GM23338 (cell line): ENCODE data around the gene ACSM4. TPM values are rescaled to one million over a fixed set of nuclear protein-coding genes. Genes with fewer than 3 reads are reported as not detected.
A peak's percentile ranks its signal among the peaks of the same experiment; 100 is the strongest.

Source experiments
- ATAC-seq: fragments of 200-7000 bp; cut with Tn5 transposase; 3 replicates; pipeline ENCODE4 v1.9.1; 2020
- DNase-seq: peaks from one replicate; pipeline ENCODE4 v3.0.0-alpha.2; 2015; ENCODE audit warnings: low spot score
- H2AFZ ChIP-seq: fragments of 200-600 bp; sonication (generic); 2 replicates; pipeline ENCODE4 v1.8.0; 2016; ENCODE audit warnings: antibody characterized with exemption, mild to moderate bottlenecking, moderate library complexity
- H3F3A ChIP-seq: fragments of 200-600 bp; sonication (generic); replicated peaks from 2 replicates; pipeline ENCODE4 v1.8.0; 2017; ENCODE audit warnings: antibody characterized with exemption, mixed run types, low read depth
- H3K27ac ChIP-seq: fragments of 200-600 bp; sonication (generic); 2 replicates; pipeline ENCODE4 v1.6.1; 2016; ENCODE audit warnings: low read depth
- H3K27me3 ChIP-seq: fragments of 200-600 bp; sonication (generic); 2 replicates; pipeline ENCODE4 v1.8.0; 2016; ENCODE audit warnings: mild to moderate bottlenecking, mixed run types, moderate library complexity; ENCODE audit not compliant: insufficient read depth
- H3K36me3 ChIP-seq: fragments of 200-600 bp; sonication (generic); 2 replicates; pipeline ENCODE4 v1.8.0; 2016; ENCODE audit warnings: mild to moderate bottlenecking; ENCODE audit not compliant: insufficient read depth
- H3K4me1 ChIP-seq: fragments of 200-600 bp; sonication (generic); 2 replicates; pipeline ENCODE4 v1.8.0; 2016; ENCODE audit warnings: mild to moderate bottlenecking, moderate library complexity; ENCODE audit not compliant: insufficient read depth
- H3K4me2 ChIP-seq: fragments of 200-600 bp; sonication (generic); 2 replicates; pipeline ENCODE4 v1.7.1; 2017; ENCODE audit warnings: mixed run types
- H3K4me3 ChIP-seq: fragments of 200-600 bp; sonication (generic); 2 replicates; pipeline ENCODE4 v1.6.1; 2016; ENCODE audit warnings: mixed run types
- H3K79me2 ChIP-seq: fragments of 200-600 bp; sonication (generic); replicated peaks from 2 replicates; pipeline ENCODE4 v1.8.0; 2017; ENCODE audit warnings: mild to moderate bottlenecking; ENCODE audit not compliant: insufficient read depth
- H3K9me2 ChIP-seq: fragments of 200-600 bp; sonication (generic); 2 replicates; pipeline ENCODE4 v1.8.0; 2017; ENCODE audit not compliant: insufficient read depth
- H4K20me1 ChIP-seq: fragments of 200-600 bp; sonication (generic); replicated peaks from 2 replicates; pipeline ENCODE4 v1.8.0; 2017; ENCODE audit warnings: mild to moderate bottlenecking; ENCODE audit not compliant: insufficient read depth
- H3K27ac Mint-ChIP-seq: 2 replicates; pipeline ENCODE4 v1.8.0; 2020; ENCODE audit warnings: inconsistent platforms, mild to moderate bottlenecking, moderate library complexity, mixed read lengths
- H3K27me3 Mint-ChIP-seq: 3 replicates; pipeline ENCODE4 v1.8.0; 2022; ENCODE audit warnings: low read depth, mild to moderate bottlenecking, moderate library complexity, mixed read lengths, inconsistent platforms; ENCODE audit not compliant: insufficient read depth, poor library complexity
- H3K36me3 Mint-ChIP-seq: 3 replicates; pipeline ENCODE4 v1.8.0; 2021; ENCODE audit warnings: low read depth, mild to moderate bottlenecking, inconsistent platforms, moderate library complexity, mixed read lengths
- H3K4me1 Mint-ChIP-seq: 3 replicates; pipeline ENCODE4 v1.8.0; 2020; ENCODE audit warnings: mild to moderate bottlenecking, inconsistent platforms, mixed read lengths
- H3K4me3 Mint-ChIP-seq: 3 replicates; pipeline ENCODE4 v1.8.0; 2021; ENCODE audit warnings: moderate library complexity, mild to moderate bottlenecking, inconsistent platforms, mixed read lengths
- H3K9me3 Mint-ChIP-seq: 3 replicates; pipeline ENCODE4 v1.8.0; 2020; ENCODE audit warnings: moderate library complexity, mild to moderate bottlenecking, inconsistent platforms, mixed read lengths
- CREB1 ChIP-seq: fragments of 250-450 bp; sonication (Bioruptor Pico); IDR thresholded peaks from 2 replicates; pipeline ENCODE4 v1.5.0; 2020; ENCODE audit warnings: low read depth, mild to moderate bottlenecking, moderate library complexity
- EZH2 ChIP-seq: fragments of 200-600 bp; sonication (generic); IDR thresholded peaks from one replicate; pipeline ENCODE4 v1.8.0; 2017; ENCODE audit warnings: antibody characterized with exemption, mild to moderate bottlenecking, low read depth; ENCODE audit not compliant: unreplicated experiment
- EZH2phosphoT487 ChIP-seq: fragments of 200-600 bp; sonication (generic); IDR thresholded peaks from one replicate; pipeline ENCODE4 v1.8.1; 2018; ENCODE audit warnings: antibody characterized with exemption; ENCODE audit not compliant: unreplicated experiment
- JUNB ChIP-seq: IDR thresholded peaks from one replicate; pipeline ENCODE4 v1.6.1; 2016; ENCODE audit warnings: antibody characterized with exemption; ENCODE audit not compliant: unreplicated experiment
- NANOG ChIP-seq: IDR thresholded peaks from 2 replicates; pipeline ENCODE4 v1.6.1; 2016; ENCODE audit warnings: antibody characterized with exemption, borderline replicate concordance
- POLR2AphosphoS5 ChIP-seq: IDR thresholded peaks from 2 replicates; pipeline ENCODE4 v1.6.1; 2016; ENCODE audit warnings: antibody characterized with exemption, low read depth
- STAT1 ChIP-seq: IDR thresholded peaks from one replicate; pipeline ENCODE4 v1.6.1; 2016; ENCODE audit warnings: antibody characterized with exemption; ENCODE audit not compliant: unreplicated experiment
- ZNF114 ChIP-seq: fragments of 250-450 bp; sonication (Bioruptor Pico); IDR thresholded peaks from 2 replicates; pipeline ENCODE4 v1.5.0; 2020; ENCODE audit warnings: mild to moderate bottlenecking, moderate library complexity
- ZNF331 ChIP-seq: fragments of 250-450 bp; sonication (Bioruptor Pico); IDR thresholded peaks from 2 replicates; pipeline ENCODE4 v1.5.0; 2020; ENCODE audit warnings: low read depth, mild to moderate bottlenecking, moderate library complexity
- long read RNA-seq: library from polyadenylated mRNA; unstranded; transcript quantifications from one replicate; pipeline ENCODE4 v2.0.0, GENCODE V29; 2020; ENCODE audit not compliant: unreplicated experiment
- polyA plus RNA-seq: library from polyadenylated mRNA; unstranded; fragments of >200 nt; fragmentation: Nextera tagmentation; extraction: Ambion mirVana; gene quantifications from 2 replicates; pipeline ENCODE4 v1.2.1, GENCODE V29; 2016
- total RNA-seq: library from RNA; depleted of rRNA; stranded (reverse); fragments of >200 nt; shearing (Covaris generic); gene quantifications from 2 replicates; pipeline ENCODE4 v1.2.3, GENCODE V29; 2014; rRNA removed
- TF ChIP-seq, protein P1 (sequence below): IDR thresholded peaks from one replicate; pipeline ENCODE4 v1.6.1; 2018; ENCODE audit warnings: antibody characterized with exemption; ENCODE audit not compliant: unreplicated experiment
- TF ChIP-seq, protein P2 (sequence below), 2 experiments: fragments of 200-600 bp in 1 of 2; sonication (generic) in 1 of 2; conservative IDR thresholded peaks; 2 replicates each; pipeline versions ENCODE4 v1.5.1 to v1.6.1; 2016 to 2017; ENCODE audit warnings: antibody characterized with exemption in 2 of 2, low read depth in 2 of 2, mild to moderate bottlenecking in 2 of 2, moderate library complexity in 1 of 2
- TF ChIP-seq, protein P3 (sequence below): IDR thresholded peaks from 2 replicates; pipeline ENCODE4 v1.6.1; 2016; ENCODE audit warnings: antibody characterized with exemption
- TF ChIP-seq, protein P4 (sequence below): fragments of 250-450 bp; sonication (Bioruptor Pico); IDR thresholded peaks from 2 replicates; pipeline ENCODE4 v1.5.0; 2020; ENCODE audit warnings: mild to moderate bottlenecking, moderate library complexity

Gene ACSM4, protein sequence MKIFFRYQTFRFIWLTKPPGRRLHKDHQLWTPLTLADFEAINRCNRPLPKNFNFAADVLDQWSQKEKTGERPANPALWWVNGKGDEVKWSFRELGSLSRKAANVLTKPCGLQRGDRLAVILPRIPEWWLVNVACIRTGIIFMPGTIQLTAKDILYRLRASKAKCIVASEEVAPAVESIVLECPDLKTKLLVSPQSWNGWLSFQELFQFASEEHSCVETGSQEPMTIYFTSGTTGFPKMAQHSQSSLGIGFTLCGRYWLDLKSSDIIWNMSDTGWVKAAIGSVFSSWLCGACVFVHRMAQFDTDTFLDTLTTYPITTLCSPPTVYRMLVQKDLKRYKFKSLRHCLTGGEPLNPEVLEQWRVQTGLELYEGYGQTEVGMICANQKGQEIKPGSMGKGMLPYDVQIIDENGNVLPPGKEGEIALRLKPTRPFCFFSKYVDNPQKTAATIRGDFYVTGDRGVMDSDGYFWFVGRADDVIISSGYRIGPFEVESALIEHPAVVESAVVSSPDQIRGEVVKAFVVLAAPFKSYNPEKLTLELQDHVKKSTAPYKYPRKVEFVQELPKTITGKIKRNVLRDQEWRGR
- not detected in 2 replicates for total RNA-seq
- polyA plus RNA-seq, result not detected in 2 replicates
- long read RNA-seq, result 0 reads

DNA sequence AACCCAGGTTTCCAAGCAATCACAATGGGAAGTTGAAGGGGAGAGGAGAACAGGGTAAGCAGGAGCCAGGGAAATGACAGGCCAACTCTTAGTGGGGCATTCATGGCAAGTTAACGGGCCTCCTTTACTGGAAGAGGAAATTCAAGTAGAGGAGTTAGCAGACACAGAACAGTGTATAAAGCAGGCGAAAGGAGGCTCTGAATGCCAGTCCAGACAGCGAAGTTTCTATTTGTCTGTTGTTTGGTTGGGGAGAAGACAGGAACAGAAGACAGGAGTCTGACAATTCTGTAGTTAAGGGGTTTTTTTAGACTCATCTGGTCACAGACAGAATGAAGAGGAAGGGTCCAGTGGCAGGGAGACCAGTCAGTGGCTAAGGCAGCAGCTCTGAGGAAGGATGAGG, at the start of gene ACSM4:
Gene ACSM4 (plus strand): TSS at position 301 of the 400 bp plus-strand sequence. CDS start 260 bp downstream, outside the sequence.
- Histone ChIP-seq H3K27me3 (no peaks in the 10 kb centered on the region), H2AFZ (peak within 1 kb of the TSS; percentile 65), H3F3A (no peaks in the 10 kb centered on the region), H3K27ac (no peak within 1 kb of the TSS), H3K36me3 (no peaks in the 10 kb centered on the region), H3K4me3 (no peak within 1 kb of the TSS), H3K4me1 (0 out of 2 replicates have a peak, but pooled peaks cover 7% of the 10 kb centered on the region), H3K4me2 (no peak within 1 kb of the TSS), H4K20me1 (no peaks in the 10 kb centered on the region), H3K79me2 (no peaks in the 10 kb centered on the region), H3K9me2 (0 out of 2 replicates have a peak, but pooled peaks cover 4% of the 10 kb centered on the region)
- Mint-ChIP-seq H3K4me3 (no peak within 1 kb of the TSS), H3K36me3 (no peaks in the 10 kb centered on the region), H3K27ac (no peak within 1 kb of the TSS), H3K9me3 (no peaks in the 10 kb centered on the region), H3K27me3 (no peaks in the 10 kb centered on the region), H3K4me1 (peaks cover 7% of the 10 kb centered on the region; the same call in 1 of the 3 replicates)
- ATAC-seq, result no peak
- TF ChIP-seq EZH2phosphoT487, result no peak
- TF ChIP-seq, protein P1, sequence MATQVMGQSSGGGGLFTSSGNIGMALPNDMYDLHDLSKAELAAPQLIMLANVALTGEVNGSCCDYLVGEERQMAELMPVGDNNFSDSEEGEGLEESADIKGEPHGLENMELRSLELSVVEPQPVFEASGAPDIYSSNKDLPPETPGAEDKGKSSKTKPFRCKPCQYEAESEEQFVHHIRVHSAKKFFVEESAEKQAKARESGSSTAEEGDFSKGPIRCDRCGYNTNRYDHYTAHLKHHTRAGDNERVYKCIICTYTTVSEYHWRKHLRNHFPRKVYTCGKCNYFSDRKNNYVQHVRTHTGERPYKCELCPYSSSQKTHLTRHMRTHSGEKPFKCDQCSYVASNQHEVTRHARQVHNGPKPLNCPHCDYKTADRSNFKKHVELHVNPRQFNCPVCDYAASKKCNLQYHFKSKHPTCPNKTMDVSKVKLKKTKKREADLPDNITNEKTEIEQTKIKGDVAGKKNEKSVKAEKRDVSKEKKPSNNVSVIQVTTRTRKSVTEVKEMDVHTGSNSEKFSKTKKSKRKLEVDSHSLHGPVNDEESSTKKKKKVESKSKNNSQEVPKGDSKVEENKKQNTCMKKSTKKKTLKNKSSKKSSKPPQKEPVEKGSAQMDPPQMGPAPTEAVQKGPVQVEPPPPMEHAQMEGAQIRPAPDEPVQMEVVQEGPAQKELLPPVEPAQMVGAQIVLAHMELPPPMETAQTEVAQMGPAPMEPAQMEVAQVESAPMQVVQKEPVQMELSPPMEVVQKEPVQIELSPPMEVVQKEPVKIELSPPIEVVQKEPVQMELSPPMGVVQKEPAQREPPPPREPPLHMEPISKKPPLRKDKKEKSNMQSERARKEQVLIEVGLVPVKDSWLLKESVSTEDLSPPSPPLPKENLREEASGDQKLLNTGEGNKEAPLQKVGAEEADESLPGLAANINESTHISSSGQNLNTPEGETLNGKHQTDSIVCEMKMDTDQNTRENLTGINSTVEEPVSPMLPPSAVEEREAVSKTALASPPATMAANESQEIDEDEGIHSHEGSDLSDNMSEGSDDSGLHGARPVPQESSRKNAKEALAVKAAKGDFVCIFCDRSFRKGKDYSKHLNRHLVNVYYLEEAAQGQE, result no peak
- TF ChIP-seq ZNF114 (CRISPR knock-in tag), result no peak
- TF ChIP-seq NANOG, result no peak
- no peak for TF ChIP-seq JUNB
- TF ChIP-seq POLR2AphosphoS5, result no peak
- TF ChIP-seq STAT1, result no peak
- TF ChIP-seq, protein P2, sequence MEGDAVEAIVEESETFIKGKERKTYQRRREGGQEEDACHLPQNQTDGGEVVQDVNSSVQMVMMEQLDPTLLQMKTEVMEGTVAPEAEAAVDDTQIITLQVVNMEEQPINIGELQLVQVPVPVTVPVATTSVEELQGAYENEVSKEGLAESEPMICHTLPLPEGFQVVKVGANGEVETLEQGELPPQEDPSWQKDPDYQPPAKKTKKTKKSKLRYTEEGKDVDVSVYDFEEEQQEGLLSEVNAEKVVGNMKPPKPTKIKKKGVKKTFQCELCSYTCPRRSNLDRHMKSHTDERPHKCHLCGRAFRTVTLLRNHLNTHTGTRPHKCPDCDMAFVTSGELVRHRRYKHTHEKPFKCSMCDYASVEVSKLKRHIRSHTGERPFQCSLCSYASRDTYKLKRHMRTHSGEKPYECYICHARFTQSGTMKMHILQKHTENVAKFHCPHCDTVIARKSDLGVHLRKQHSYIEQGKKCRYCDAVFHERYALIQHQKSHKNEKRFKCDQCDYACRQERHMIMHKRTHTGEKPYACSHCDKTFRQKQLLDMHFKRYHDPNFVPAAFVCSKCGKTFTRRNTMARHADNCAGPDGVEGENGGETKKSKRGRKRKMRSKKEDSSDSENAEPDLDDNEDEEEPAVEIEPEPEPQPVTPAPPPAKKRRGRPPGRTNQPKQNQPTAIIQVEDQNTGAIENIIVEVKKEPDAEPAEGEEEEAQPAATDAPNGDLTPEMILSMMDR (conservative IDR thresholded peaks at IDR 0.05; ENCODE audit: low read depth in 2 of 2), result no peak
- TF ChIP-seq EZH2, result no peak
- TF ChIP-seq ZNF331 (CRISPR knock-in tag), result no peak
- TF ChIP-seq CREB1 (CRISPR knock-in tag), result no peak
- TF ChIP-seq, protein P3, sequence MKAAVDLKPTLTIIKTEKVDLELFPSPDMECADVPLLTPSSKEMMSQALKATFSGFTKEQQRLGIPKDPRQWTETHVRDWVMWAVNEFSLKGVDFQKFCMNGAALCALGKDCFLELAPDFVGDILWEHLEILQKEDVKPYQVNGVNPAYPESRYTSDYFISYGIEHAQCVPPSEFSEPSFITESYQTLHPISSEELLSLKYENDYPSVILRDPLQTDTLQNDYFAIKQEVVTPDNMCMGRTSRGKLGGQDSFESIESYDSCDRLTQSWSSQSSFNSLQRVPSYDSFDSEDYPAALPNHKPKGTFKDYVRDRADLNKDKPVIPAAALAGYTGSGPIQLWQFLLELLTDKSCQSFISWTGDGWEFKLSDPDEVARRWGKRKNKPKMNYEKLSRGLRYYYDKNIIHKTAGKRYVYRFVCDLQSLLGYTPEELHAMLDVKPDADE, result no peak
- TF ChIP-seq, protein P4, sequence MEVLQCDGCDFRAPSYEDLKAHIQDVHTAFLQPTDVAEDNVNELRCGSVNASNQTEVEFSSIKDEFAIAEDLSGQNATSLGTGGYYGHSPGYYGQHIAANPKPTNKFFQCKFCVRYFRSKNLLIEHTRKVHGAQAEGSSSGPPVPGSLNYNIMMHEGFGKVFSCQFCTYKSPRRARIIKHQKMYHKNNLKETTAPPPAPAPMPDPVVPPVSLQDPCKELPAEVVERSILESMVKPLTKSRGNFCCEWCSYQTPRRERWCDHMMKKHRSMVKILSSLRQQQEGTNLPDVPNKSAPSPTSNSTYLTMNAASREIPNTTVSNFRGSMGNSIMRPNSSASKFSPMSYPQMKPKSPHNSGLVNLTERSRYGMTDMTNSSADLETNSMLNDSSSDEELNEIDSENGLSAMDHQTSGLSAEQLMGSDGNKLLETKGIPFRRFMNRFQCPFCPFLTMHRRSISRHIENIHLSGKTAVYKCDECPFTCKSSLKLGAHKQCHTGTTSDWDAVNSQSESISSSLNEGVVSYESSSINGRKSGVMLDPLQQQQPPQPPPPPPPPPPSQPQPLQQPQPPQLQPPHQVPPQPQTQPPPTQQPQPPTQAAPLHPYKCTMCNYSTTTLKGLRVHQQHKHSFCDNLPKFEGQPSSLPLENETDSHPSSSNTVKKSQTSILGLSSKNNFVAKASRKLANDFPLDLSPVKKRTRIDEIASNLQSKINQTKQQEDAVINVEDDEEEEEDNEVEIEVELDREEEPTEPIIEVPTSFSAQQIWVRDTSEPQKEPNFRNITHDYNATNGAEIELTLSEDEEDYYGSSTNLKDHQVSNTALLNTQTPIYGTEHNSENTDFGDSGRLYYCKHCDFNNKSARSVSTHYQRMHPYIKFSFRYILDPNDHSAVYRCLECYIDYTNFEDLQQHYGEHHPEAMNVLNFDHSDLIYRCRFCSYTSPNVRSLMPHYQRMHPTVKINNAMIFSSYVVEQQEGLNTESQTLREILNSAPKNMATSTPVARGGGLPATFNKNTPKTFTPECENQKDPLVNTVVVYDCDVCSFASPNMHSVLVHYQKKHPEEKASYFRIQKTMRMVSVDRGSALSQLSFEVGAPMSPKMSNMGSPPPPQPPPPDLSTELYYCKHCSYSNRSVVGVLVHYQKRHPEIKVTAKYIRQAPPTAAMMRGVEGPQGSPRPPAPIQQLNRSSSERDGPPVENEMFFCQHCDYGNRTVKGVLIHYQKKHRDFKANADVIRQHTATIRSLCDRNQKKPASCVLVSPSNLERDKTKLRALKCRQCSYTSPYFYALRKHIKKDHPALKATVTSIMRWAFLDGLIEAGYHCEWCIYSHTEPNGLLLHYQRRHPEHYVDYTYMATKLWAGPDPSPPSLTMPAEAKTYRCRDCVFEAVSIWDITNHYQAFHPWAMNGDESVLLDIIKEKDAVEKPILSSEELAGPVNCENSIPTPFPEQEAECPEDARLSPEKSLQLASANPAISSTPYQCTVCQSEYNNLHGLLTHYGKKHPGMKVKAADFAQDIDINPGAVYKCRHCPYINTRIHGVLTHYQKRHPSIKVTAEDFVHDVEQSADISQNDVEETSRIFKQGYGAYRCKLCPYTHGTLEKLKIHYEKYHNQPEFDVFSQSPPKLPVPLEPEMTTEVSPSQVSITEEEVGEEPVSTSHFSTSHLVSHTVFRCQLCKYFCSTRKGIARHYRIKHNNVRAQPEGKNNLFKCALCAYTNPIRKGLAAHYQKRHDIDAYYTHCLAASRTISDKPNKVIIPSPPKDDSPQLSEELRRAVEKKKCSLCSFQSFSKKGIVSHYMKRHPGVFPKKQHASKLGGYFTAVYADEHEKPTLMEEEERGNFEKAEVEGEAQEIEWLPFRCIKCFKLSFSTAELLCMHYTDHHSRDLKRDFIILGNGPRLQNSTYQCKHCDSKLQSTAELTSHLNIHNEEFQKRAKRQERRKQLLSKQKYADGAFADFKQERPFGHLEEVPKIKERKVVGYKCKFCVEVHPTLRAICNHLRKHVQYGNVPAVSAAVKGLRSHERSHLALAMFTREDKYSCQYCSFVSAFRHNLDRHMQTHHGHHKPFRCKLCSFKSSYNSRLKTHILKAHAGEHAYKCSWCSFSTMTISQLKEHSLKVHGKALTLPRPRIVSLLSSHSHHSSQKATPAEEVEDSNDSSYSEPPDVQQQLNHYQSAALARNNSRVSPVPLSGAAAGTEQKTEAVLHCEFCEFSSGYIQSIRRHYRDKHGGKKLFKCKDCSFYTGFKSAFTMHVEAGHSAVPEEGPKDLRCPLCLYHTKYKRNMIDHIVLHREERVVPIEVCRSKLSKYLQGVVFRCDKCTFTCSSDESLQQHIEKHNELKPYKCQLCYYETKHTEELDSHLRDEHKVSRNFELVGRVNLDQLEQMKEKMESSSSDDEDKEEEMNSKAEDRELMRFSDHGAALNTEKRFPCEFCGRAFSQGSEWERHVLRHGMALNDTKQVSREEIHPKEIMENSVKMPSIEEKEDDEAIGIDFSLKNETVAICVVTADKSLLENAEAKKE, result no peak
- DNase-seq, result no peak
